ENCODE data around the gene ERVH48-1.
"Not testable (repeated sequence)": the region's sequence is repeated elsewhere in the genome, so short reads cannot be mapped to it uniquely, and the experiment has no call there.

ERVH48-1 gene

DNA sequence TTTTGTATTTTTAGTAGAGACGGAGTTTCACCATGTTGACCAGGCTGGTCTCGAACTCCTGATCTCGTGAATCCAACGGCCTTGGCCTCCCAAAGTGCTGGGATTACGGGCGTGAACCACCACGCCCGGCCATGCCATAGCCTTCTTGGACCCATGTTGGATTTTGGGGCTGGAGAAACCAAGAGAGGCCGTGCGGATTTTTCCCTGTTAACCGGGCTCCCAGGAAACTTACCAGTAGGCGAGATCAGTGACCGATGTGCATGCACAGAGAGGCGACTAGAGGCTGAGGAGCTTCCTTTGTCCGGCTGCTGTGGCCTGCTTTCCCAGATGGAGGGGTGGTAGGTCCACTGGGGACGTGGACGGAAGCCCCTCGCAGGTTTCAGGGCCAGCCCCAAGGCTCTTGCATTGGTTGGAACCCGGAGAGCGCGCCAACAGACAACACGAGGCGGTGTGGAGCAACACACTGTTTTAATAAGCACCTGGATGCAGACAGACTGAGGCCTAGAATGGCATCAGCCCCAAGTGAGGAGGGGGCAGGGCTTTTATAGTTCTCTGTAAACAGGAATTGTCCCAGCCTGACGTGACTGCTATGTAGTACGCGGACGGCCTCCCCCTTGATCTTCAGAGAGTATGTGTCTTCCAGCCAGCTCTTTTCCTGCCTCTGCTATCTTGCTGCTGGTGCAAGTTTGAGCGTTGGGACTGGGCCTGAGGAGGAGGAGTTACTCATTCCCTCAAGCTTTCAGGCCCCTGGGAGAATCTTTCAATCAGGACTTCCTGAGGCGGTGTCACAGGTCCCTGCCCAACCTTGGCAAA lies at the start of gene ERVH48-1:
Gene ERVH48-1, minus strand, starts transcription at position 517 of the 813 bp plus-strand sequence. CDS start 6,624 bp downstream, outside the sequence.
- no peak for DNase-seq

DNA sequence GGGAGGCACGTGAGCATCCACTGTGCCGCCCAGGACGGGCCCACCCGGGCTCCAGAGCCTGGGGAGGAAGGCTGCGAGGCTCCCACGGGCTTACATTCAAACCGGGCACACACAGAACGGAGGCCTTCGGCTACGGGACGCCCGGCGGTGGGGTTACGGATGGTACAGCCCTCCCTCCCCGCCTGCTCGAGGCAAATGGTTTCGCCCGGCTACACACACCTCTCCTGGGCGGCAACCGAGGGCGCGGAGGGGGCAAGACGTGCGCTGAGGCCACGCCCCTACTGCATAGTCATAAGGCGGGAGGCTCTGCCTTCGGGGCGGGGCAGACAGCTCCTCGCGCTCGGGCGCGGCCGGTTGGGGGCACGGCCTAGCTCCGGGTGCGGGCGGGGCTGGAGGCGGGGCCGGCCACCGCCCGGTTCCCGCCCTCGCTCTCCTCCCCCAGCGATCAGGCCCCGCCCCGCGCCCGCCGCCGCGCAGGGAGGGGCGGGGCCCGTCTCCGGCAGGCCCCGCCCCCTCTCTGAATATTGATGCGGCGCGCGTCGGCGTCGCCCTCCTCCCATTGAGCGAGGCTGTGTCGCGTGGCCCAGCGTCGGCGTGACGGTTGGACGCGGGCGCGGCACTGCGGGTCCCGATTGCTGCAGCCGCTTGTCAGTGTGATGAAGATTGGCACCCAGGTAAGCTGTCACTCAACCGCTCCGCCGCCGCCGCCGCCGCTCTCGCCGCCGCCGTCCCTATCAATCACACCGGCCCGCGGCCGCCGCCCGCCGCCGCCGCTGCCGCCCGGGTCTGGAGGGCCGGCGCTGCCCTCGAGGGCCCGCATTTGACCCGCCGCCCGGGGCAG lies 48.8 kb upstream of the ERVH48-1 start, which contains the start of gene PKNOX1:
Gene PKNOX1, plus strand, starts transcription at position 572 of the 841 bp plus-strand sequence. CDS start 29,820 bp downstream, outside the sequence.
- DNase-seq = peak; percentile 98

DNA sequence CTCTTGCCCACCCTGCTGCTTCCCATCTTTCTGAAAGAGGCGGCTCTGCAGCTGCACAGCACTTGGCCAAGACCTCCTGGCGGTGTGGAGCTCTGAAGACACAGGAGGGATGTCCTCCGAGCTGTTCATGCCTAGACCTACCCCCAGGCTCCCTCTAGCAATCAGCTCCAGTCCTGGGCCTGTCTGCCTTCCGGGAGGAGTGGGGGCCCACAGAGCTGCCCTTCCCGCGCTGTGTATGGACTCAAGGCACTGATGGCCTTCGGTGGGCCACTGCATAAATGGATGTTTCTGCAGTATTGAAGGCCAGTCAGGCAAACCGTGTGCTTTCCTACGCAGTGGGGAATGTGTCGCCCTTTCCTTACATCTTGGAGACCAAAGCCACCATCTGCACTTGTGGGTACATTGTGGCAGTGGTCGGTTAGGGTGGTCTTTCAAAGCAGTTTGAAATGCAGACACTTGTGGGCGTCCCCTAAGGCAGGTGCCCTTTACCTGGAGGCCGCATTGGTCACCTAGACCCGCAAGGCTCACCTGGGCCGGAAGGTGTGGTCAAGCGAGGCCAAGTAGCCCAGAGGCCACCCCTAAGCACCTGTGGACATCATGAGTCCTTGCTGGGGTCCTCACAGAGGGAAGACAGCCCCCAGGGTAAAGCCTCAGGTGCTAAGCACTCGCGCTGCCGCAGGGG lies 48.0 kb upstream of the ERVH48-1 start:
- peak; percentile 6 for DNase-seq

DNA sequence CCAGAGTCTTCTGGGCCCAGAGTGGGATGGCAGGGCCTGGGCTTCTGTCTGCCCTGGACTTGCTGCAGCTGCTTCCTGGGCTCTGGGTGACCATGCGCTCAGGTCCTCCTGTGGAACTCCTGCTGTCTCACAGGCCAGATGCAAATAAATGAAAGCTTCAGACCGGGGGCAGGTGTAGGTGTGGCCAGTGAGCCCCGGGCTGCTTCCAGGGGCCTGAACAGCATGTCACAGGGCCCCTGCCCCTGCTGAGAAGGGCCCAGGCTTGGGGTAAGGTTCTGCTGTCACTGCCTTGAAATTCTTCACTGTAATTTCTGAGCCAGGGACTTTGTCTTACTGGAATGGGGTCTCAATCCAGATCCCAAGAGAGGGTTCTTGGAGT lies 46.5 kb upstream of the ERVH48-1 start:
- DNase-seq = no peak

DNA sequence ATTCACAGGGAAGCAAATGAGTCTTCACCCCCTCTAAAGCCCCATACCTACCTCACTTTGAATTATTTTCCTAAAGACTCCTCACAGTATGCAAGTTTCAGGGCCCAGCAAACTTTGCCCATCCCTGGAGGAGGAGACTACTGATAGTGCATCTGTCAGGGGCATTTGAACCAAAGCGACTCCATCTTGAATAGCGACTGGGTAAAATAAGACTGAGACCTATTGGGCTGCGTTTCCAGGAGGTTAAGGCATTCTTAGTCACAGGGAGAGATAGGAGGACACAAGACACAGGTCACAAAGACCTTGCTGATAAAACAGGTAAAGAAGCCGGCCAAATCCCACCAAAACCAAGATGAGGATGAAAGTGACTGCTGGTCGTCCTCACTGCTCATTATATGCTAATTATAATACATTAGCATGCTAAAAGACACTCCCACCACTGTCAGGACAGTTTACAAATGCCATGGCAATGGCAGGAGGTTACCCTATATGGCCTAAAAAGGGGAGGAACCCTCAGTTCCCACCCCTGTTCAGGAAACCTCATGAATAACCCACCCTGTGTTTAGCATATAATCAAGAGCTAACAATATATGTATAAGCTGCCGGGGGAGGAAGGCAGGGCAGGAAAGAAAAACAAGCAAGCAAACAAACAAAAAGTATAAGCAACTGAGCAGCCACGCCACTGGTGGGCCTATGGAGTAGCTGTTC lies 45.7 kb upstream of the ERVH48-1 start:
- no peak for DNase-seq

DNA sequence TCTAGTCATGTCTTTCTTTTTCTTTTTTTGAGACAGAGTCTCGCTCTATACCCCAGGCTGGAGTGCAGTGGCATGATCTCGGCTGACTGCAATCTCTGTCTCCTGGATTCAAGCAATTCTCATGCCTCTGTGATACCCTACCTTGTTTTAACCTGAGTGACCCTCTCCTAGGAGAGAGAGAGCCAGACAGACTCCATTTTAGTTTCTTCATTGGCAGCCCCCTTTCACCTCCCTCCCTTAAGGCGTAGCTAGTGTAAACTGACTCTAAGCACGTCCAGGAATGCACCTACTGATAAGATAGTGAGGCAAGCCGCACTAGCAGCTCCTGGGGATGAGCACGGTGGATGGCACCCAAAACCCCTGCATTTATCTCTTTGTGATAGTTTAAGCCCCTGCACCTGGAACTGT lies 43.8 kb upstream of the ERVH48-1 start:
- DNase-seq = no peak

DNA sequence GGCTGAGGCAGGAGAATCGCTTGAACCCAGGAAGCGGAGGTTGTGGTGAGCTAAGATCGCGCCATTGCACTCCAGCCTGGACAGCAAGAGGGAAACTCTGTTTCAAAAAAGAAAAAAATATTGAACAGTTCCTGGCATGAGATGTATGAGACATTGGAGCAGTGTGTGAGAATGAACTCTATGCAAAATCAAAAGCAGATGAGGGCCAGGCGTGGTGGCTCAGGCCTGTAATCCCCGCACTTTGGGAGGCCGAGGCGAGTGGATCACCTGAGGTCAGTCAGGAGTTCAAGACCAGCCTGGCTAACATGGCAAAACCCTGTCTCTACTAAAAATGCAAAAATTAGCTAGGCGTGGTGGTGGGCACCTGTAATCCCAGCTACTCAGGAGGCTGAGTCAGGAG lies 42.2 kb upstream of the ERVH48-1 start:
- not testable (repeated sequence) for DNase-seq

DNA sequence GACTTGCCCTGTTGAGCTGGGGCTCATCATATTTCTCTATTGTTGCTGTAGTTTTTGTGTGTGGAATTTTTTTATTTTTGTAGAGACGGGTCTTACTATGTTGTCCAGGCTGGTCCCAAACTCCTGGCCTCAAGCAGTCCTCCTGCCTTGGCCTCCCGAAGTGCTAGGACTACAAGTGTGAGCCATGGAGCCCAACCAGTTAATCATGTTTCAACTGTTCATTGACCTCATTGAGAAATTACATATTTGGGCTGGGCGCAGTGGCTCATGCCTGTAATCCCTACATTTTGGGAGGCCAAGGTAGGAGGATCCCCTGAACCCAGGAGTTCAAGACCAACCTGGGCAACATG lies 39.8 kb upstream of the ERVH48-1 start:
- DNase-seq = no peak

DNA sequence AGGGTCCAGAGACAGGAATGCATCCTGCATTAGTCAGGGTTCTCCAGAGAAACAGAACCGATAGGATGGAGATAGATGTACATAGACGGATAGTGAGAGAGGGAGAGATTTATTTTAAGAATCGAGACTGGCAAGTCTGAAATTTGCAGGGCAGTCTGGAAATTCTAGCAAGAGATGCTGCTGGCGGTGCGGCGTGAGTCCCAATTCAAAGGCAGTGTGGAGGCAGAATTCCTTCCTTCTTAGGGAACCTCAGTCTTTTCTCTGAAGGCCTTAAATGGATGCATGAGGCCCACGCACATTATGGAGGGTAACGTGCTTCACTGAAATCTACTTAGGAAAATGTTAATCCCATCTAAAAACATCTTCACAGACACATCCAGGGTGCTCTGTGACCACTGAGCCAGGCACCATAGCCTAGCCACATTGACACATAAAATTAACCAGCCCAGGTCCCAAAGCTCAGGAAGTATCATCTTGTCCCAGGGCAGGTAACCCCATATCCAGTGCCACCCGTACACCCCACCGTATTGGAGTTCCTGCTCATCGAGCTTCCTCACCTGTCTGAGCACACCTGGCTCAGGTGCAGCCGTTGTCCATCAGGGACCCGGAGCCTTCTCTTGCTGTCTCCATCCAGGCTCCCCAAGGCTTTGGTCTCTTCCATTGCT lies 39.2 kb upstream of the ERVH48-1 start:
- DNase-seq = no peak

DNA sequence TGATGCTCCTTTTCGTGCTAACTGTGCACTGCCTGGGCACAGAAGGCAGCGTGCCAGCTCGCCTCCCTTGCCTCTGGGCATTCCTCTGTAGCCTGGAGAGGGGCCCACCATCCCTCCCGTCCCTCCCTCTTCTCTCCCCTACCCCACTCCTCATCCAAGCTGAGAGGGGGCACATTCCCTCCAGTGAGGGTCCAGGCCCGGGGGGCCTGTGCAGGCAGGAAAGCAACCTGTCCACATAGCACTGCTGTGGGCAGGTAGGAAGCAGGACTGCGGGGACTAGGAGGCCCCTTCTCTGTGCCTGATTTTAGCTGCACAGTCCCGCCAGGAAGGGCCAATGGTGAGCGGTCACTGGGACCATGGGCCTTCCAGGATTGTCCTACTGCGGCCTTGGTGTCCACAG lies 38.7 kb upstream of the ERVH48-1 start:
- no peak for DNase-seq

DNA sequence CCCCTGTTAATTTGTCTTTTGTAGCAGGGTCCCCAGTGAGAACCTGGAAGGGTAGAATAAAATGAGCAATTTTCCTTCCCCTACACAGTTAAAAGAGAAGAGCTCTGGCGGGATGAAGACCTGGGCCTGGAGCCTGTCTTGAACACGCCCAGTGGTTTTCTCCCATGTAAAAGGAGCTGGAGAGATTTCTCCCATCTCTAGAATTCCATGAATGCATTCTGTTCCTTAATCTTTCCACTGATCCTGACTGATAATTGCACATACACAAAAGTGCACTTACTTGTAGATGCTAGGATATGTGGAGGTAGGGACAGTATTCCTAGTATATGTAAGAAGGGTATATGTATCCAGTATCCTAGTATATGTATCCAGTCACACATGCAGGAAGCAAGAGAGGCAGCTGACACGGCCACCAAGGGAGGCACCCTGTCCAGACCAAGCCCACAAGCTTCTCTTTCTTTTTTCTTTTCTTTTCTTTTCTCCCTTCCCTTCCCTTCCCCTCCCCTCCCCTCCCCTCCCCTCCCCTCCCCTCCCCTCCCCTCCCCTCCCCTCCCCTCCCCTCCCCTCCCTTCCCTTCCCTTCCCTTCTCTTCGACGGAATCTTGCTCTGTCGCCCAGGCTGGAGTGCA lies 37.1 kb upstream of the ERVH48-1 start:
- DNase-seq = no peak

DNA sequence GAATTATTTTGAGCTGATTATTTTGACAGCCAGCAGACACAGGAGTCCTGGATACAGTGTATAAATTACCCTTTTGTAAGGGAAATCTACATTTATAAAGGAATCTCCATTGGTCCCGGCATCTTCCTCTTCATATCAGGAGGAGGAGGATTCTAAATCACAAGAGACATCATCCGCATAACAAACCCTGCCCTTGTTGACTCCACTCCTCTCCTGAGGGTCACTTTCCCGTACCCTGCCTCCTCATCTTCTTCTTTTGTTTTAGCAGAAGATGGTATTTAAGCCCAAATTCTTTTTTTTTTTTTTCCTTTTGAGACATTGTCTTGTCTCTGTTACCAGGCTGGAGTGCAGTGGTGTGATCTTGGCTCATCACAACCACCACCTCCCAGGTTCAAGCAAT lies 34.3 kb upstream of the ERVH48-1 start:
- no peak for DNase-seq

DNA sequence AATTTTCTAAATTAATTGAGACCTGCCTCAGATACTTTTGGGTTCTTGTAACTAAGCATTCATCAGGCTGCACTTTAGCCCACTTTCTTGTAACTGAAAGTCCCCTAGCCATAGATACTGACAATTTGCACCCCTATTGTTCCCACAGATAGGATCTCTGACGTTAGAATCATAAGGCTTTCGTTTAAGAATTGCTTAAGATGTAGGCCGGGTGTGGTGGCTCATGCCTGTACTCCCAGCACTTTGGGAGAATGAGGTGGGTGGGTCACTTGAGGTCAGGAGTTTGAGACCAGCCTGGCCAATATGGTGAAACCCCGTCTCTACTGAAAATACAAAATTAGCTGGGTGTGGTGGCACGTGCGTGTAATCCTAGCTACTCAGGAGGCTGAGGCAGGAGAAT lies 32.7 kb upstream of the ERVH48-1 start:
- DNase-seq = not testable (repeated sequence)

DNA sequence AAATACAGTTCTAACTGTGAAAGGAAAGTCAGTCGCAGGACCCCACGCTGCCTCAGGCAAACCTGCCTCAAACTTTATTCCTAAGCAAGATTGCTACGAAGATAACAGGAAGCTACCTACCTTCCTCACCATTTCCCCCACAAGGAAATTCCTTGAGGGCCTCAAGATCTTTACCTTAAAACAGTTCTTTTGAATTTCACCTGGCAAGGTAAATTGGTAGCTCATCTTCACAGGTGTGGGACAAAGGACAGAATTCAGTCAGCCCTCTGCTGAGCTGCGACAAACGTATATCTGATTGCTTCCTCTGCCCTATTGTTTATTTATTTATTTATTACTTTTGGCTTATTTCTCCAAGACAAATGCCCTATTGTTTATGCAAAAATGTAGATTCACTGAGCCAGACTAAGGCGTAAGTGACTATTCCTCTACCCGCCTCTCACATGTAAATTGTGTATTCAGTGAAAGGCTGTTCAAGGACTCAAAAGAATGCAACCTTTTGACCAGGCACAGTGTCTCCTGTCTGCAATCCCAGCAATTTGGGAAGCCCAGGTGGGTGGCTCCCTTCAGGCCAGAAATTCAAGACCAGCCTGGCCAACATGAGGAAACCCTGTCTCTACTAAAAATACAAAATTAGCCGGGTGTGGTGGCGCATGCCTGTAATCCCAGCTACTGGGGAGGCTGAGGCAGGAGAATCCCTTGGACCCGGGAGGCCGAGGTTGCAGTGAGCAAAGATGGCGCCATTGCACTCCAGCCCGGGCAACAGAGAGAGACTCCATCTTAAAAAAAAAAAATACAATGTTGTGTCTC lies 31.6 kb upstream of the ERVH48-1 start:
- DNase-seq = no peak

DNA sequence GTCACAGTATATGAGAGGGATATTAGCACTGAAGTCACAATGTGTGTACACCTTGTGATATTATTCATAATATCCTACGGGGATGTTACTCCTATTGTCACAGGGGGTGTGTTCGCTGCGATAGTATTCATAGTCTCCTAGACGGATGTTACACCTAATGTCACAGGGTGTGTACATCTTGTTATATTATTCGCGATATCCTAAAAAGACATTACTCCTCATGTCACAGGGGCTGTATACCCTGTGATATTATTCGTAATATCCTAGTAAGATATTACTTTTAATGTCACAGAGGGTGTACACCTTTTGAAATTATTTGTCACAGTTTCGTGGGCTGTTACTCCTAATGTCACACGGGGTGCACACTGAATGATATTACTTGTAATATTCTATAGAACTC lies 25.8 kb upstream of the ERVH48-1 start:
- DNase-seq = not testable (repeated sequence)

DNA sequence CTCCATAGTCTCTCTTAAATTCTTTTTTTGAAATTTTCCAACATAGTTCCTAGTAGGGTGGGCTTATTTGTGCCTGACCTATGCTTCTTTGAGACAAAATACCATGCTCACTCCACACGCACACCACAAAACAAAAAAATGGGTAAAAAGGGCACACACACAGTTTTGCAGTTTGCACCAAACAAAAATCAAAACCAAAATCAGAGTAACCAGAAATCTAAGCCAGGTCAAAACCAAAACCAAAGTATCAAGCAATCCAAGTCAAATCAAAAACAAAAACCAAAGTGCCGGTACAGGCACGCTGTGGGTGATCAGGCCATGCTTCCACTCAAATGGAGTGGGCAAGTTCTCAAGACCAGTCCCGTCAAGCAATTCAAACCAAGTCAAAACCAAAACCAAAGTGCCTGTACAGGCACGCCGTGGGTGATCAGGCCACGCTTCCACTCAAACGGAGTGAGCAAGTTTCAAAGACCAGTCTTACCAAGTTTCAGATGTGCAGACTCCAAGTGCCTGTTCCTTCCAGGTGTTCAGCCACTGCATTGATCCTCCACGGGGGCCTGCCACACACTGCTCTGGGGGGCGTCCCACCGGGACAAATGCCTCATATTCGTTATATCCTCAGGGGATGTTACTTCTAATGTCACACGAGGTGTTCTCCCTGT lies 23.8 kb upstream of the ERVH48-1 start:
- DNase-seq = not testable (repeated sequence)

DNA sequence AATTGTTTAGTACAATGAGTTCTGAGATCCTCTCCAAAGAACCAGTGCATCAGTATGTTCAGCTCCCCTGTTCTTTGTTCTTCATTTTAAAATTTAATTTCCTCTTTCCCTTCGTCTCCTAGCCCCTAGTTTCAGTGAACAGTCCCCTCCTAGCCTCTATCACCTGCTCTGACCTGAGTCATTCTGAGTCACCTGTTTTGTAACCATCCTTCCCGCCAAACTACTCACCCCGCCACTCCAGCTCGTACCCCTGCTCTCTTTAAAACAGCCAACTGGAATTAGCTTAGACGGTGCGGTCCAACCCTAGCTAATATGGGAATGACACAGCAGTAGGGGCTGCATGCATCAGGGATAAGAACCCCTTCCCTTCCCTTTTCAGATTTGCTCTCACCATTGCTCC lies 16.8 kb upstream of the ERVH48-1 start:
- DNase-seq = no peak

DNA sequence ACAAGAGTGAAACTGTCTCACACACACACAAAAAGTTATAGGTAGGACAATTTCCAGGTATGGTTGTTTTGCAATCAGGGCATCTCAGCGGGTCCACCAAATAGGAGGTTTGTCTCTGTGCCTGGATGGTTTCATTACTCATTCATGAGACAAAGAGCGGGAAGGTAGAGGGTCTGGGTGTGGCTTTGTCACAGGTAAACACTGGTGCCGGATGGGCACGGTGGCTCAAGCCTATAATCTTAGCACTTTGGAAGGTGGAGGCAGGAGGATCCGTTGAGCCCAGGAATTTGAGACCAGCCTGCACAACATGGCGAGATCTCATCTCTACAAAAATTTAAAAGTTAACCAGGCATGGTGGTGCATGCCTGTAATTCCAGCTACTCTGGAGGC lies 16.3 kb upstream of the ERVH48-1 start:
- no peak for DNase-seq

DNA sequence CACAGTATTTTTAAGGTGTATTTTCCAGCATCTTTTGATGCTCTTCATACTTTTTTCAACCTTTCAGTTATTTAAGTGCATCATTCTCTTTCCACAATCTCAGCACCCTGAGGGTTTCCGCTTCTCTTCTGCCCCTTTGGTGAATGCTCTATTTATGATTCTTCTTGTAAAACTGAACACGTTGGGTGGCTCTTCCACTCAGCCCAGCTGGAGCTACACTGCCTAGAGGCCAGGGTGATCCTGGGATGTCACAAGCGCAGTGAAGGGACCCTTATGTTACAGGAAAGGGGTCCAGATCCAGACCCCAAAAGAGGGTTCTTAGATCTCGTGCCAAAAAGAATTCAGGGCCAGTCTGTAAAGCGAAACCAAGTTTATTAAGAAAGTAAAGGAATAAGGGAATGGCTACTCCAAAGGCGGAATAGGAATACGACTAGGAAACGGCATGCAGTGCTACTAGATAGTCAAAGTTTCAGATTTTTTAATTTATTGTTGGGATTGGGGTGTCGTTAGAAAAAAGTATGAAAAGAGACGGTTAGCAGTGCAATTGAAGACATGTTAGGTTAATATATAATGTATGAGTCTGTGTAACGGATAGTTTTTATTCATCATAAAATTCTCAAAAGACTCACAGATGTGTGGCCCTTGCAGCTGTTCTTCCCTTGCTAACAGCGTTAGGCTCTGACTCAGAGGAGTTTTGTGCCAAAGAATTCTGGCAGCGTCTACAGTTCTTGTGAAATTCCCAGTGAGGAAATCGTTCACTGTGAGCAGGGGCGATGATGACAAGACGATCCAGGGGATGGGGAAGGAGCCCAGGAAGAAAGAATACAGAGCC lies 14.4 kb upstream of the ERVH48-1 start:
- no peak for DNase-seq
